ENCODE measurements around the gene NGLY1. TPM values are rescaled to one million over a fixed set of nuclear protein-coding genes. Genes with fewer than 3 reads are reported as not detected.

The NGLY1 gene
- total and polyA plus RNA-seq, 9 of the 15 experiments (the other 6 are each of a cell fraction or from before 2014, with no cell fraction given): 52.2 to 124 (median 87.6) TPM

DNA sequence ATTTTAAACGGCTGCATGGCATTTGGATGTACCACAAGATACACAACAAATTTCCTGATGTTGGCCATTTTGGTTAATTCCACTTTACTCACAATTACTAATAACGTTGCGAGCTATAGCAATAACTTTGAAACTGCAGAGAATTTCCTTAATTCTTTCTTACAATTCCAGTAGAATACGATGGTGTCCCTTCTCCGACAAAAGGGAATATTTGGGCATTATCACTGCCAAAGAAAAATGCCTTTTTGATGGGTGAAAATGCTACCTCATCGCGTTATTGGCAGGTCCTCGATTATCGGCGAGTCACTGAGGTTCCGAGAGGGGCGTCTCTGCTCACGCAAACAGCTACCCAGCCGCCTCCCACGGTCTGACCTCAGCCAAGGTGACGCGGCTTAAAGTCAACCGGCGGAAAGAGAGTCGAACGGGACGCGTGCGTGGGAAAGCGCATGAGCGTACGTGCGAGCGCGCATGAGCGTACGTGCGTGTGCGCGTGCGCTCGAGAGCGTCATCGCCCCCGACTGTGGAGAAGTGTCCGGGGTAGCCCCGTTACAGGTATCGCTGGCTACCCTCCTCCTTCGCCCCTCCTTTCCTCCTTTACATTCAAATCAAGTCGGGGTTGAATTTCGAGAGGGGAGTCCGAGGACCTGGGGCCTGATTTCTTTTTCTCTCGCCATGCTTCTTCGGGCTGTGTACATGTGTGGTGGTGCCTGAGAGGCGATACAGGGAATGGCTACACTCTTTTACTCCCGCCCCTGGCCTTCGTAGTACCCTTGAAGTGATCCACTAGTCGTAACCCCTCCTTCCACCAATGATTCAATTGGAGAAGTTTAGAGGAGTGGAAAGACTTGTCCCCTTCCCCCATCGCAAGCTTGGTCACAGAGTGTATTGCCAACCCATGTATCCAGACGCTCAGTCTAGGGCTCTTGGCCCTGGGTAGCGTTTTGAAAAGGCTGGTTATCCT, 6.6 kb upstream of the NGLY1 start, which contains the start of gene OXSM (continued):
- TF ChIP-seq, protein P1, sequence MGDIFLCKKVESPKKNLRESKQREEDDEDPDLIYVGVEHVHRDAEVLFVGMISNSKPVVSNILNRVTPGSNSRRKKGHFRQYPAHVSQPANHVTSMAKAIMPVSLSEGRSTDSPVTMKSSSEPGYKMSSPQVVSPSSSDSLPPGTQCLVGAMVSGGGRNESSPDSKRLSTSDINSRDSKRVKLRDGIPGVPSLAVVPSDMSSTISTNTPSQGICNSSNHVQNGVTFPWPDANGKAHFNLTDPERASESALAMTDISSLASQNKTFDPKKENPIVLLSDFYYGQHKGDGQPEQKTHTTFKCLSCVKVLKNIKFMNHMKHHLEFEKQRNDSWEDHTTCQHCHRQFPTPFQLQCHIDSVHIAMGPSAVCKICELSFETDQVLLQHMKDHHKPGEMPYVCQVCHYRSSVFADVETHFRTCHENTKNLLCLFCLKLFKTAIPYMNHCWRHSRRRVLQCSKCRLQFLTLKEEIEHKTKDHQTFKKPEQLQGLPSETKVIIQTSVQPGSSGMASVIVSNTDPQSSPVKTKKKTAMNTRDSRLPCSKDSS (IDR thresholded peaks at IDR 0.05; ENCODE audit: low read depth, partially characterized antibody): no peak
- TF ChIP-seq ZSCAN29 (IDR thresholded peaks at IDR 0.05) (no peak), LARP7 (IDR thresholded peaks at IDR 0.05) (no peak), HDGF (IDR thresholded peaks at IDR 0.05) (no peak), ZBTB33 (CRISPR knock-in tag; IDR thresholded peaks at IDR 0.05) (no peak), ELF2 (CRISPR knock-in tag; IDR thresholded peaks at IDR 0.05) (peak; percentile 45; the same call in 1 of the 2 replicates), PTTG1 (tag; IDR thresholded peaks at IDR 0.05; ENCODE audit: low read depth) (no peak), ZNF140 (CRISPR knock-in tag; IDR thresholded peaks at IDR 0.05) (no peak), HMG20B (CRISPR knock-in tag; IDR thresholded peaks at IDR 0.05) (no peak), TCF3 (CRISPR knock-in tag; IDR thresholded peaks at IDR 0.05) (peak; percentile 47; the same call in 1 of the 2 replicates), SAP30 (IDR thresholded peaks at IDR 0.05; ENCODE audit: borderline replicate concordance, insufficient read depth, low read depth, low read length, poor library complexity, severe bottlenecking) (peak; percentile 30), ZNF780A (CRISPR knock-in tag; IDR thresholded peaks at IDR 0.05) (no peak), KLF10 (CRISPR knock-in tag; IDR thresholded peaks at IDR 0.05) (no peak), MED1 (CRISPR knock-in tag; IDR thresholded peaks at IDR 0.05; ENCODE audit: borderline replicate concordance) (no peak), NCOA6 (IDR thresholded peaks at IDR 0.05) (peak; percentile 91), RBM39 (optimal IDR thresholded peaks at IDR 0.05; ENCODE audit: low read depth, low read length) (no peak)
- TF ChIP-seq, protein P2, sequence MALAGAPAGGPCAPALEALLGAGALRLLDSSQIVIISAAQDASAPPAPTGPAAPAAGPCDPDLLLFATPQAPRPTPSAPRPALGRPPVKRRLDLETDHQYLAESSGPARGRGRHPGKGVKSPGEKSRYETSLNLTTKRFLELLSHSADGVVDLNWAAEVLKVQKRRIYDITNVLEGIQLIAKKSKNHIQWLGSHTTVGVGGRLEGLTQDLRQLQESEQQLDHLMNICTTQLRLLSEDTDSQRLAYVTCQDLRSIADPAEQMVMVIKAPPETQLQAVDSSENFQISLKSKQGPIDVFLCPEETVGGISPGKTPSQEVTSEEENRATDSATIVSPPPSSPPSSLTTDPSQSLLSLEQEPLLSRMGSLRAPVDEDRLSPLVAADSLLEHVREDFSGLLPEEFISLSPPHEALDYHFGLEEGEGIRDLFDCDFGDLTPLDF (CRISPR knock-in tag; IDR thresholded peaks at IDR 0.05): no peak
- TF ChIP-seq, protein P3, sequence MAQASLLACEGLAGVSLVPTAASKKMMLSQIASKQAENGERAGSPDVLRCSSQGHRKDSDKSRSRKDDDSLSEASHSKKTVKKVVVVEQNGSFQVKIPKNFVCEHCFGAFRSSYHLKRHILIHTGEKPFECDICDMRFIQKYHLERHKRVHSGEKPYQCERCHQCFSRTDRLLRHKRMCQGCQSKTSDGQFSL (CRISPR knock-in tag; IDR thresholded peaks at IDR 0.05): no peak
- TF ChIP-seq, protein P3 (tag; IDR thresholded peaks at IDR 0.05): no peak
- TF ChIP-seq, protein P4, sequence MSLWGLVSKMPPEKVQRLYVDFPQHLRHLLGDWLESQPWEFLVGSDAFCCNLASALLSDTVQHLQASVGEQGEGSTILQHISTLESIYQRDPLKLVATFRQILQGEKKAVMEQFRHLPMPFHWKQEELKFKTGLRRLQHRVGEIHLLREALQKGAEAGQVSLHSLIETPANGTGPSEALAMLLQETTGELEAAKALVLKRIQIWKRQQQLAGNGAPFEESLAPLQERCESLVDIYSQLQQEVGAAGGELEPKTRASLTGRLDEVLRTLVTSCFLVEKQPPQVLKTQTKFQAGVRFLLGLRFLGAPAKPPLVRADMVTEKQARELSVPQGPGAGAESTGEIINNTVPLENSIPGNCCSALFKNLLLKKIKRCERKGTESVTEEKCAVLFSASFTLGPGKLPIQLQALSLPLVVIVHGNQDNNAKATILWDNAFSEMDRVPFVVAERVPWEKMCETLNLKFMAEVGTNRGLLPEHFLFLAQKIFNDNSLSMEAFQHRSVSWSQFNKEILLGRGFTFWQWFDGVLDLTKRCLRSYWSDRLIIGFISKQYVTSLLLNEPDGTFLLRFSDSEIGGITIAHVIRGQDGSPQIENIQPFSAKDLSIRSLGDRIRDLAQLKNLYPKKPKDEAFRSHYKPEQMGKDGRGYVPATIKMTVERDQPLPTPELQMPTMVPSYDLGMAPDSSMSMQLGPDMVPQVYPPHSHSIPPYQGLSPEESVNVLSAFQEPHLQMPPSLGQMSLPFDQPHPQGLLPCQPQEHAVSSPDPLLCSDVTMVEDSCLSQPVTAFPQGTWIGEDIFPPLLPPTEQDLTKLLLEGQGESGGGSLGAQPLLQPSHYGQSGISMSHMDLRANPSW (CRISPR knock-in tag; IDR thresholded peaks at IDR 0.05): peak; percentile 96
